Mesendoderm (in vitro differentiated cells): ENCODE results near the gene NLE1.

ENCODE experiments used
- DNase-seq: peaks from one replicate; pipeline ENCODE4 v3.0.0; 2013
- H2AK5ac ChIP-seq: 2 replicates; pipeline ENCODE4 v1.6.1; 2013; ENCODE audit warnings: low read length, inconsistent platforms
- H2BK120ac ChIP-seq: 2 replicates; pipeline ENCODE4 v1.6.1; 2013; ENCODE audit warnings: low read depth, mild to moderate bottlenecking, low read length, moderate library complexity, mixed read lengths
- H2BK15ac ChIP-seq: replicated peaks from 2 replicates; pipeline ENCODE4 v1.6.1; 2013; ENCODE audit warnings: low read depth, mild to moderate bottlenecking, moderate library complexity
- H2BK5ac ChIP-seq: 2 replicates; pipeline ENCODE4 v1.6.1; 2013; ENCODE audit warnings: low read length, inconsistent platforms
- H3K18ac ChIP-seq: 2 replicates; pipeline ENCODE4 v1.6.1; 2013; ENCODE audit warnings: mild to moderate bottlenecking, low read length, mixed read lengths
- H3K23ac ChIP-seq: one replicate; pipeline ENCODE4 v1.6.1; 2013; ENCODE audit warnings: low read length
- H3K27ac ChIP-seq: 2 replicates; pipeline ENCODE4 v1.5.1; 2013; ENCODE audit warnings: low read depth, mild to moderate bottlenecking, inconsistent platforms, low read length, moderate library complexity
- H3K27me3 ChIP-seq: 2 replicates; pipeline ENCODE4 v1.6.1; 2013; ENCODE audit warnings: low read length, control low read depth, mild to moderate bottlenecking, inconsistent platforms; ENCODE audit not compliant: insufficient read depth, poor library complexity
- H3K36me3 ChIP-seq: 2 replicates; pipeline ENCODE4 v1.6.1; 2013; ENCODE audit warnings: low read length, inconsistent platforms; ENCODE audit not compliant: control insufficient read depth, insufficient read depth
- H3K4ac ChIP-seq: one replicate; pipeline ENCODE4 v1.6.1; 2013; ENCODE audit warnings: low read depth, mild to moderate bottlenecking, low read length, moderate library complexity
- H3K4me1 ChIP-seq: 2 replicates; pipeline ENCODE4 v1.6.1; 2013; ENCODE audit warnings: low read depth, low read length, inconsistent platforms; ENCODE audit not compliant: control insufficient read depth
- H3K4me2 ChIP-seq: 2 replicates; pipeline ENCODE4 v1.6.1; 2013; ENCODE audit warnings: low read length
- H3K4me3 ChIP-seq: 2 replicates; pipeline ENCODE4 v1.5.1; 2013; ENCODE audit warnings: mild to moderate bottlenecking, low read length
- H3K56ac ChIP-seq: one replicate; pipeline ENCODE4 v1.6.1; 2013; ENCODE audit warnings: low read length
- H3K79me1 ChIP-seq: 2 replicates; pipeline ENCODE4 v1.6.1; 2013; ENCODE audit warnings: low read length, inconsistent platforms
- H3K79me2 ChIP-seq: 2 replicates; pipeline ENCODE4 v1.6.1; 2013; ENCODE audit warnings: mild to moderate bottlenecking, low read length; ENCODE audit not compliant: control insufficient read depth, insufficient read depth
- H3K9ac ChIP-seq: 2 replicates; pipeline ENCODE4 v1.6.1; 2013; ENCODE audit warnings: low read length, inconsistent platforms
- H4K5ac ChIP-seq: one replicate; pipeline ENCODE4 v1.6.1; 2013; ENCODE audit warnings: low read length
- H4K8ac ChIP-seq: one replicate; pipeline ENCODE4 v1.6.1; 2013; ENCODE audit warnings: low read depth, mild to moderate bottlenecking, control low read depth, low read length, moderate library complexity
- WGBS: extraction: QIAGEN DNeasy Blood & Tissue Kit; methylation state at CpG from one replicate; pipeline ENCODE4 v1.1.7; 2013; ENCODE audit warnings: low lambda C conversion rate, missing lambda C conversion rate; ENCODE audit not compliant: insufficient coverage; ENCODE audit errors: extremely low coverage; 5-methylcytosine and 5-hydroxymethylcytosine counted together

NLE1 gene

GRCh38 chr17:35104844-35105450 lies 37.2 kb downstream of the NLE1 start:
- Histone ChIP-seq H3K79me1 (no peaks in the 10 kb centered on the region), H3K4me2 (no peak overlapping the region), H3K36me3 (peaks cover 2% of the 10 kb centered on the region), H2BK5ac (no peak overlapping the region), H2BK15ac (no peak overlapping the region), H3K4ac (no peak overlapping the region), H3K79me2 (no peaks in the 10 kb centered on the region), H3K23ac (no peak overlapping the region), H3K9ac (no peak overlapping the region), H3K27ac (no peak overlapping the region), H3K27me3 (no peaks in the 10 kb centered on the region), H4K8ac (no peak overlapping the region), H2BK120ac (no peak overlapping the region), H3K18ac (no peak overlapping the region), H3K4me1 (no peaks in the 10 kb centered on the region), H2AK5ac (no peak overlapping the region), H3K56ac (no peak overlapping the region), H3K4me3 (no peak overlapping the region), H4K5ac (no peak overlapping the region)
- no CpG with 5 or more reads among the region's 5 CpGs for WGBS
- DNase-seq = no peak

DNA sequence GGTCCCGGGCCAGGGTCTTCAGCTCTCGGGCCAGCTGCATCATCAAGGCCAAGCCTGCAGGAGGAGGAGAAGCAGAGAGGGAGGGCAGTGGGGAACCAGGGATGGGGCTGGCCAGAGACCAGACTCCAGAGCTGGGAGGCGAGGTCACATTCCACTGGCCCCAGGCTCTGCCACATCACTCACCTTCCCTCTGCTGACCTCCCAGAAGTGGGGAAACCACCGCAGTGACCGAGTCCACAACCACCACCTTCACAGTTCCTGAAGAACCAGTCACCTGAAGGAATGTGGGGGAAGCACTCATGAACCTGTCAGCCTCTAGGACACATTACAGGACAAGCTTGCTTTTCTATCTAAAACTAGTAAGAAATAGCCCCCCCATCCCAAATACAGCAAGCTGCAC lies 38.8 kb downstream of the NLE1 start:
- WGBS = no CpG with 5 or more reads among the region's 5 CpGs
- peaks cover 2% of the 10 kb centered on the region for H3K36me3 ChIP-seq
- H3K18ac ChIP-seq = no peak overlapping the region
- no peak for DNase-seq
- H3K56ac ChIP-seq = no peak overlapping the region
- H4K5ac ChIP-seq = no peak overlapping the region
- H4K8ac ChIP-seq = no peak overlapping the region
- H3K79me2 ChIP-seq = no peaks in the 10 kb centered on the region
- H3K4me3 ChIP-seq = no peak overlapping the region
- no peak overlapping the region for H3K4me2 ChIP-seq
- no peak overlapping the region for H2BK5ac ChIP-seq
- no peak overlapping the region for H3K27ac ChIP-seq
- no peaks in the 10 kb centered on the region for H3K79me1 ChIP-seq
- no peak overlapping the region for H3K4ac ChIP-seq
- H2BK15ac ChIP-seq = no peak overlapping the region
- H3K9ac ChIP-seq = no peak overlapping the region
- H3K23ac ChIP-seq = no peak overlapping the region
- H2BK120ac ChIP-seq = no peak overlapping the region
- H2AK5ac ChIP-seq = no peak overlapping the region
- H3K27me3 ChIP-seq = no peaks in the 10 kb centered on the region
- H3K4me1 ChIP-seq = no peaks in the 10 kb centered on the region

DNA sequence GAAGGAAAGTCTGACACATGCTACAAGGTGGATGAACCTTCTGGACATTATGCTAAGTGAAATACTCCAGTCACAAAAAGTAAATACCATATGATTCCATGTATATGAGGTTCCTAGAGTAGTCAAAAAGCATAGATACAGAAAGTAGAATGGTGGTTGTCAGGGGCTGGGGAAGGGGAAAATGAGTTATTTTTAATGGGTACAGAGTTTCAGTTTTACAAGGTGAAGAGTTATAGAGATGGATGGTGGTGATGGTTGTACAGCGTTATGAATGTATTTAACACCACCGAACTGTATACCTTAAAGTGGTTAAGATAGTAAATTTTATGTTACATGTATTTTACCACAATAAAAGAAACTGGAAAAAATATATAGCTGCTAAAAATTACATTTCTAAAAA lies 40.4 kb downstream of the NLE1 start:
- Histone ChIP-seq H2BK5ac (no peak overlapping the region), H3K36me3 (peaks cover 2% of the 10 kb centered on the region), H3K9ac (no peak overlapping the region), H3K4me3 (no peak overlapping the region), H3K79me2 (no peaks in the 10 kb centered on the region), H2BK15ac (no peak overlapping the region), H3K56ac (no peak overlapping the region), H3K4me1 (no peaks in the 10 kb centered on the region), H3K18ac (no peak overlapping the region), H3K79me1 (no peaks in the 10 kb centered on the region), H3K27ac (no peak overlapping the region), H3K4me2 (no peak overlapping the region), H4K5ac (no peak overlapping the region), H3K23ac (no peak overlapping the region), H3K4ac (no peak overlapping the region), H2AK5ac (no peak overlapping the region), H4K8ac (no peak overlapping the region), H3K27me3 (no peaks in the 10 kb centered on the region), H2BK120ac (no peak overlapping the region)
- no peak for DNase-seq
- WGBS = no CpG with 5 or more reads among the region's 2 CpGs

- Histone ChIP-seq H3K27ac (no peak overlapping the region), H3K4ac (no peak overlapping the region), H3K79me1 (no peaks in the 10 kb centered on the region), H2BK5ac (no peak overlapping the region), H4K8ac (no peak overlapping the region), H4K5ac (no peak overlapping the region), H3K79me2 (no peaks in the 10 kb centered on the region), H3K56ac (no peak overlapping the region), H2AK5ac (no peak overlapping the region), H2BK120ac (no peak overlapping the region), H3K23ac (no peak overlapping the region), H3K4me3 (no peak overlapping the region), H3K9ac (no peak overlapping the region), H2BK15ac (no peak overlapping the region), H3K36me3 (peaks cover 2% of the 10 kb centered on the region), H3K18ac (no peak overlapping the region), H3K27me3 (no peaks in the 10 kb centered on the region), H3K4me2 (no peak overlapping the region), H3K4me1 (no peaks in the 10 kb centered on the region)
- DNase-seq = no peak
- no CpG with 5 or more reads among the region's 14 CpGs for WGBS
Measured at GRCh38 chr17:35101036-35101435, 41.1 kb downstream of the NLE1 start.

DNA sequence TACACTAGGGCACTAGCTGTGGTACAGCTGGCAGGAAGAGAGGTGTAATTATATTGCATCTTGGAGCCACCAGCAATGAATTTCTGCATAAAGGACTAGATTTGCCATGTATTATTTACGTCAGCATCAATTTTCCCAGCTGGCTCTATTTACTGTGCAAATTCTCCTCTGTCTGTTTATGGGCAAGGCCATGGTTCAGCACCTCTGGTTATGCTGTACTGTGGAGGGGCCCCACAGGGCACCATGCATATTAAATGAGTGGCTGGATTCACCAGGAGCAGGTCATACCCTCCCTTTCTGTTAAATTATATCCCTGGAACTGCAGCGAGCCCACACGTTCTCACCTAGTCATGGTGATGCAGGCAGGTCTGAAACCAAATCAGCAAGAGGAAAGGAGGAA lies 42.2 kb downstream of the NLE1 start:
- Histone ChIP-seq H4K5ac (no peak overlapping the region), H3K4me2 (no peak overlapping the region), H3K27me3 (no peaks in the 10 kb centered on the region), H2BK120ac (no peak overlapping the region), H3K4me3 (no peak overlapping the region), H3K56ac (no peak overlapping the region), H2AK5ac (no peak overlapping the region), H3K9ac (no peak overlapping the region), H3K23ac (no peak overlapping the region), H2BK15ac (no peak overlapping the region), H3K79me1 (no peaks in the 10 kb centered on the region), H3K36me3 (peaks cover 2% of the 10 kb centered on the region), H3K27ac (no peak overlapping the region), H3K79me2 (no peaks in the 10 kb centered on the region), H3K18ac (no peak overlapping the region), H3K4me1 (no peaks in the 10 kb centered on the region), H2BK5ac (no peak overlapping the region), H3K4ac (no peak overlapping the region), H4K8ac (no peak overlapping the region)
- no peak for DNase-seq
- no CpG with 5 or more reads among the region's 3 CpGs for WGBS

GRCh38 chr17:35097776-35098175 lies 44.3 kb downstream of the NLE1 start:
- Histone ChIP-seq H4K5ac (no peak overlapping the region), H4K8ac (no peak overlapping the region), H2BK15ac (no peak overlapping the region), H3K27me3 (no peaks in the 10 kb centered on the region), H3K79me2 (no peaks in the 10 kb centered on the region), H3K4me1 (no peaks in the 10 kb centered on the region), H3K4me2 (no peak overlapping the region), H3K23ac (no peak overlapping the region), H2AK5ac (no peak overlapping the region), H3K4me3 (no peak overlapping the region), H2BK120ac (no peak overlapping the region), H2BK5ac (no peak overlapping the region), H3K18ac (no peak overlapping the region), H3K56ac (no peak overlapping the region), H3K4ac (no peak overlapping the region), H3K79me1 (no peaks in the 10 kb centered on the region), H3K9ac (no peak overlapping the region), H3K36me3 (peaks cover 2% of the 10 kb centered on the region), H3K27ac (no peak overlapping the region)
- DNase-seq = no peak
- WGBS = no CpG with 5 or more reads among the region's 2 CpGs
